Measurements from ENCODE around the gene SCN9A. TPM values are rescaled to one million over a fixed set of nuclear protein-coding genes. Genes with fewer than 3 reads are reported as not detected.
A peak's percentile ranks its signal among the peaks of the same experiment; 100 is the strongest.

SCN9A gene
- total RNA-seq, 1 experiment from 2014 or later: 1.3 TPM

- Histone ChIP-seq H3K4ac (ENCODE audit: low read depth, low read length) (no peak overlapping the region), H3K4me2 (ENCODE audit: insufficient read depth, insufficient read length, low read length) (no peak overlapping the region), H2AFZ (ENCODE audit: low read length) (no peak overlapping the region), H3K9ac (ENCODE audit: extremely low read depth, insufficient read length, low read length) (no peak overlapping the region), H3K18ac (ENCODE audit: insufficient read length, low read depth, low read length) (no peak overlapping the region), H4K8ac (replicated peaks; ENCODE audit: insufficient read length, low read depth, low read length) (no peak overlapping the region), H3K23ac (ENCODE audit: insufficient read length, low read depth, low read length) (no peak overlapping the region), H2BK5ac (ENCODE audit: insufficient read length, low read length) (no peak overlapping the region), H2BK120ac (ENCODE audit: low read depth, low read length, poor library complexity, severe bottlenecking) (no peak overlapping the region), H3K56ac (ENCODE audit: insufficient read length, low read depth, low read length) (no peak overlapping the region), H4K5ac (ENCODE audit: insufficient read length, low read depth, low read length) (no peak overlapping the region), H3K9me3 (ENCODE audit: control insufficient read depth, low read depth, low read length) (no peaks in the 10 kb centered on the region), H3K79me1 (ENCODE audit: insufficient read depth, low read depth, low read length, poor library complexity, severe bottlenecking) (no peaks in the 10 kb centered on the region), H3T11ph (ENCODE audit: low read length) (no peak overlapping the region), H3K14ac (ENCODE audit: insufficient read depth, low read length) (no peak overlapping the region), H2BK12ac (ENCODE audit: insufficient read length, low read depth, low read length) (no peak overlapping the region), H3K27me3 (ENCODE audit: insufficient read depth, low read length) (no peaks in the 10 kb centered on the region), H3K79me2 (ENCODE audit: insufficient read depth, low read length) (no peaks in the 10 kb centered on the region), H3K23me2 (ENCODE audit: insufficient read length, low read depth, low read length, poor library complexity, severe bottlenecking) (no peaks in the 10 kb centered on the region), H4K20me1 (ENCODE audit: control insufficient read depth, insufficient read depth, insufficient read length) (no peaks in the 10 kb centered on the region), H4K91ac (ENCODE audit: insufficient read length, low read depth, low read length) (no peak overlapping the region), H2BK15ac (ENCODE audit: low read depth, low read length) (no peak overlapping the region), H2AK5ac (ENCODE audit: insufficient read length, low read length) (no peak overlapping the region), H2BK20ac (ENCODE audit: low read depth, low read length, poor library complexity, severe bottlenecking) (no peak overlapping the region), H3K4me1 (ENCODE audit: insufficient read depth, low read length) (no peaks in the 10 kb centered on the region), H3K27ac (ENCODE audit: insufficient read length, low read depth, low read length) (no peak overlapping the region)
- no peaks in the 10 kb centered on the region; a peak in 1 of 5 replicates for H3K9me3 Mint-ChIP-seq
- H3K27ac Mint-ChIP-seq: peak overlapping the region in 1 of 3 experiments; percentile 66; a peak in 2 of 7 replicates
- peaks cover 6 to 17% of the 10 kb centered on the region in 2 experiments; a peak in 3 of 4 replicates for H3K4me1 Mint-ChIP-seq
- DNase-seq: no peak
- no peaks in the 10 kb centered on the region for H3K36me3 Mint-ChIP-seq (ENCODE audit: insufficient read depth in 1 of 3, low read depth in 3 of 3)
- H3K4me3 Mint-ChIP-seq: no peak overlapping the region; a peak in 1 of 5 replicates
- no peaks in the 10 kb centered on the region for H3K27me3 Mint-ChIP-seq (ENCODE audit: low read depth)
- no CpG with 5 or more reads among the region's 4 CpGs for WGBS (ENCODE audit: extremely low coverage, insufficient read length, low lambda C conversion rate)
- no peak for TF ChIP-seq CTCF (conservative IDR thresholded peaks at IDR 0.05)
These were observed 31.2 kb downstream of the SCN9A start for GRCh38 chr2:166344286-166345113.

All from H9 (cell line).